HEK293T (cell line): ENCODE measurements around the gene FKBP11.

Experiments
- CTCF ChIA-PET: fragments of 350-600 bp; formaldehyde crosslinking; extraction: SDS; loops from one replicate; lab custom pipeline; 2021; ENCODE audit warnings: antibody characterized with exemption, inconsistent platforms; lab: Yijun Ruan, JAX
- POLR2A ChIA-PET: fragments of 350-600 bp; formaldehyde crosslinking; extraction: SDS; loops from one replicate; lab custom pipeline; 2020; ENCODE audit warnings: antibody characterized with exemption, inconsistent platforms; lab: Yijun Ruan, JAX
- DNase-seq: peaks from one replicate; pipeline ENCODE4 v3.0.0; 2012; ENCODE audit warnings: mixed read lengths; ENCODE audit errors: extremely low spot score
- ARNT ChIP-seq: fragments of 450-650 bp; IDR thresholded peaks from 2 replicates; pipeline ENCODE4 v1.6.1; 2017; ENCODE audit warnings: mild to moderate bottlenecking
- BHLHE40 ChIP-seq: fragments of 450-650 bp; IDR thresholded peaks from 2 replicates; pipeline ENCODE4 v1.6.1; 2016; ENCODE audit warnings: mild to moderate bottlenecking, moderate library complexity, borderline replicate concordance
- CTBP1 ChIP-seq: fragments of 450-650 bp; IDR thresholded peaks from 2 replicates; pipeline ENCODE4 v1.6.1; 2016; ENCODE audit warnings: borderline replicate concordance
- ELF4 ChIP-seq: fragments of 450-650 bp; IDR thresholded peaks from 2 replicates; pipeline ENCODE4 v1.6.1; 2017; ENCODE audit warnings: antibody characterized with exemption
- FOXA1 ChIP-seq: fragments of 450-650 bp; IDR thresholded peaks from 2 replicates; pipeline ENCODE4 v1.6.1; 2016; ENCODE audit warnings: mild to moderate bottlenecking
- FOXK2 ChIP-seq: fragments of 450-650 bp; IDR thresholded peaks from 2 replicates; pipeline ENCODE4 v1.6.1; 2016; ENCODE audit warnings: mild to moderate bottlenecking
- FOXM1 ChIP-seq: fragments of 450-650 bp; IDR thresholded peaks from 2 replicates; pipeline ENCODE4 v1.6.1; 2017; ENCODE audit warnings: mild to moderate bottlenecking, borderline replicate concordance
- HDGF ChIP-seq: fragments of 450-650 bp; IDR thresholded peaks from 2 replicates; pipeline ENCODE4 v1.6.1; 2017; ENCODE audit warnings: antibody characterized with exemption, borderline replicate concordance
- L3MBTL2 ChIP-seq: fragments of 450-650 bp; conservative IDR thresholded peaks from 2 replicates; pipeline ENCODE4 v1.6.1; 2016; ENCODE audit warnings: mild to moderate bottlenecking
- LEF1 ChIP-seq: fragments of 450-650 bp; IDR thresholded peaks from 2 replicates; pipeline ENCODE4 v1.6.1; 2017; ENCODE audit warnings: mild to moderate bottlenecking, borderline replicate concordance
- NFRKB ChIP-seq: fragments of 450-650 bp; IDR thresholded peaks from 2 replicates; pipeline ENCODE4 v1.6.1; 2016; ENCODE audit warnings: mild to moderate bottlenecking, moderate library complexity
- SP1 ChIP-seq: fragments of 450-650 bp; IDR thresholded peaks from 2 replicates; pipeline ENCODE4 v1.6.1; 2017
- SUZ12 ChIP-seq: fragments of 450-650 bp; IDR thresholded peaks from 2 replicates; pipeline ENCODE4 v1.6.1; 2016; ENCODE audit warnings: mild to moderate bottlenecking
- TARDBP ChIP-seq: fragments of 450-650 bp; IDR thresholded peaks from 2 replicates; pipeline ENCODE4 v1.6.1; 2016
- ZNF384 ChIP-seq: fragments of 450-650 bp; IDR thresholded peaks from 2 replicates; pipeline ENCODE4 v1.6.1; 2016
- TF ChIP-seq, protein P1 (sequence below): fragments of 450-650 bp; IDR thresholded peaks from 2 replicates; pipeline ENCODE4 v1.6.1; 2016

Gene FKBP11

GRCh38 chr12:48925304-48926011, at the start of gene FKBP11:
TSS of gene FKBP11 (minus strand) at chr12:48925492. CDS start at chr12:48925428, 64 bp downstream.
- no peak for DNase-seq
- TF ChIP-seq, protein P1, sequence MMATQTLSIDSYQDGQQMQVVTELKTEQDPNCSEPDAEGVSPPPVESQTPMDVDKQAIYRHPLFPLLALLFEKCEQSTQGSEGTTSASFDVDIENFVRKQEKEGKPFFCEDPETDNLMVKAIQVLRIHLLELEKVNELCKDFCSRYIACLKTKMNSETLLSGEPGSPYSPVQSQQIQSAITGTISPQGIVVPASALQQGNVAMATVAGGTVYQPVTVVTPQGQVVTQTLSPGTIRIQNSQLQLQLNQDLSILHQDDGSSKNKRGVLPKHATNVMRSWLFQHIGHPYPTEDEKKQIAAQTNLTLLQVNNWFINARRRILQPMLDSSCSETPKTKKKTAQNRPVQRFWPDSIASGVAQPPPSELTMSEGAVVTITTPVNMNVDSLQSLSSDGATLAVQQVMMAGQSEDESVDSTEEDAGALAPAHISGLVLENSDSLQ, result no peak
- TF ChIP-seq L3MBTL2, result no peak
- CTCF ChIA-PET, result interaction anchor here (0.8 to 1.3 kb wide), 2 partner anchors 11 to 52 kb away, joined by 3 read pairs; no protein-coding TSS in a partner anchor
- POLR2A ChIA-PET, result no interaction called here

DNA sequence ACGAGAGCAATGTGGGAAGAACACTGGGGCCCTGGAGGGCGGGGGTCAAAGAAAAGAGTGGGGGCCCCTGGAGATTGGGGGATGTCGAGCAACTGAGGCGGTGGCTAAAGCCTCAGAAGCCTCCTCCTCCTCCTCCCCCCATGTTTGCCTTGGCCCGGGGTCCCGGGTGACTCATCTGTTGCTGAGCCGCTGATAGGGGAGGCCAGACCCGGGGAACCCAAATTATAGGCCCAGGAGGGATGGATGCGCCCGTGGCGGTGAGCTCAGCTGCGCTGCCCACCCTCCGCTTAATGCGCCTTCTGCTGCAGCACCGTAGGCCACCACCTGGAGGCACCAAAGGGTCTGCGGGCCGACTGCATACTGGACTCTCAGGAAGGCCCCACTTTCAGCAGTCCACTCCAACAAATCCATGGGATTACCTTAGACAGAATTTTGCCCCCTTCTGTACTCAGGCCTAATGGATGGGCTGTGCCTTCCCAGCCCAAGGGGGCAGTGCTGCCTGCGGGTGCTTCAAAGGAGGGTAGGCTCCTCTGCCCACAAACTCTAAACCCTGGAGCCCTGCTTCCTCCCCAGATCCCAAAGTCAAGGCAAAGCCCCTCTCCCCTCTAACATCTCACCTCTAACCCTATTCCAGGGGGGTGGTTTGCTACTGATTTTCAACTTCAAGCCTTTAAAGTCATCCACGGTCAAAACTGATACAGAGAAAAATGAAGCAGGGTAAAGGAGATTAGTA, 48.8 kb upstream of the FKBP11 start:
- TF ChIP-seq SP1 (no peak), FOXM1 (no peak), LEF1 (no peak), BHLHE40 (no peak), FOXK2 (no peak), CTBP1 (no peak), ZNF384 (no peak), L3MBTL2 (no peak), SUZ12 (no peak), HDGF (no peak), FOXA1 (no peak), ELF4 (no peak), NFRKB (no peak), ARNT (no peak), TARDBP (no peak)
- TF ChIP-seq, protein P1, result no peak
- ChIA-PET CTCF (interaction anchor here (0.7 to 1.9 kb wide), 2 partner anchors 14 to 17 kb away, joined by 3 to 8 read pairs; partner anchors contain the start of gene ARF3), POLR2A (no interaction called here)
- no peak for DNase-seq

- DNase-seq, result no peak
- CTCF ChIA-PET, result interaction anchor here (0.7 to 1.9 kb wide), 2 partner anchors 14 to 16 kb away, joined by 3 to 8 read pairs; partner anchors contain the start of gene ARF3
- POLR2A ChIA-PET, result no interaction called here
- TF ChIP-seq SUZ12 (no peak), SP1 (no peak), L3MBTL2 (no peak), CTBP1 (no peak), ARNT (no peak), ZNF384 (no peak), ELF4 (no peak), FOXA1 (no peak), FOXM1 (no peak)
These were observed 48.2 kb upstream of the FKBP11 start for GRCh38 chr12:48973531-48973930.

GRCh38 chr12:48972952-48973483, 47.7 kb upstream of the FKBP11 start:
- TF ChIP-seq NFRKB (no peak), BHLHE40 (no peak), FOXM1 (no peak), ZNF384 (no peak), SUZ12 (no peak), FOXK2 (no peak), LEF1 (no peak), ELF4 (no peak), SP1 (no peak), TARDBP (no peak), HDGF (no peak), ARNT (no peak), L3MBTL2 (no peak), FOXA1 (no peak), CTBP1 (no peak)
- TF ChIP-seq, protein P1, result no peak
- ChIA-PET CTCF (interaction anchor here (1.0 to 5.7 kb wide), 3 partner anchors 15 to 120 kb away, joined by 3 to 26 read pairs (median 8); no protein-coding TSS in a partner anchor), POLR2A (no interaction called here)
- no peak for DNase-seq

DNA sequence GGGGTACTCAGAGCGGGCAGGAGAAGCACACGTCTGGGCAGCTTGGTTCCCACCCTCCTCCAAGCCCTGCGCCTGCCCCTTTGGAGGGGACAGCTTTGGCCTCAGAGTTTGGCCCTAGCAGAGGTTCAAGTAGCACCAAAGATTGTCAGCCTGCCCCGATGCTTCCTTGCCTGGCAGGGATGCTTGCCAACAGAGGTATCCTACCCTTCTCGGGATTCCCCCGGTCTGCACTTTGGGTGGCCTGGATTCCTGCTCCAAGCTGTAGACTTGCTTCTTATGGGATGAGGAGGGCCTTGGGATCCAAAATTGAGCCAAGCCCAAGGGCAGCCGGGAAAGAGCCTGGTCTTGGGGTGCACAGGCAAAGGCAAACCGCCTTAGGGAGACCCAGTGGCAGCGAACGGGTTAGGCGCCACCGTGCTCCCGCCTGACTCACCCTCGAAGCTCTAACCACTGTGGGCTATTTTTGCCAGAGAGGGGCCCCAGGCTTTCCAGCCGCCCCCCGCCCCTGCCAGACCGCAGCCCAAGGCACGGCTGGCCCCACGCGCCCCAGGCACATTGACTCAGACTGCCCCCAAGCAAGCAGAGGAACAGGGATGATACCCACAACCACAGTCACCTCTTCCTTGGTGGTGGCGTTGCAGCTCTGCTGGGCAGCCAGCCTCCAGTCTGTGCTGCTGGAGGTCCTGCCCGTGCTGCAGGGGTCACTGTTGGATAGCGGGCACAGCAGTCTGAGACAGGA, 47.1 kb upstream of the FKBP11 start:
- TF ChIP-seq ARNT (no peak), HDGF (no peak), FOXM1 (no peak), ELF4 (no peak), SUZ12 (no peak), LEF1 (no peak), NFRKB (no peak), L3MBTL2 (no peak), CTBP1 (no peak), SP1 (no peak), ZNF384 (no peak), FOXK2 (no peak)
- ChIA-PET POLR2A (interaction anchor here (2.1 kb wide), 1 partner anchor 15 kb away, joined by 17 read pairs; the partner anchor contains the start of gene ARF3), CTCF (interaction anchor here (1.0 to 5.7 kb wide), 2 partner anchors 16 to 119 kb away, joined by 3 to 26 read pairs; no protein-coding TSS in a partner anchor)
- no peak for DNase-seq
